Left lung (tissue), 10 donors: Measurements from ENCODE around the gene RNF167. TPM values are rescaled to one million over a fixed set of nuclear protein-coding genes. Genes with fewer than 3 reads are reported as not detected.

Experiments
- ATAC-seq: fragments of 200-7000 bp; cut with Tn5 transposase; one replicate; pipeline ENCODE4 v1.9.1; 2020; ENCODE audit warnings: moderate library complexity
- DNase-seq, 4 donors: peaks; one replicate each; pipeline ENCODE4 v3.0.0-alpha.2; 2013 to 2020
- H3K27ac ChIP-seq, 2 donors: fragments of 200-600 bp; sonication (generic) in 1 of 2; one replicate each; pipeline versions ENCODE4 v1.5.0 to v1.8.0; 2020 to 2021
- H3K27me3 ChIP-seq, 2 donors: fragments of 200-600 bp; sonication (generic) in 1 of 2; one replicate each; pipeline versions ENCODE4 v1.5.0 to v1.8.0; 2020 to 2021
- H3K36me3 ChIP-seq, 2 donors: fragments of 200-600 bp; sonication (generic) in 1 of 2; one replicate each; pipeline versions ENCODE4 v1.5.0 to v1.8.0; 2020 to 2021
- H3K4me1 ChIP-seq, 2 donors: fragments of 200-600 bp; one replicate each; pipeline ENCODE4 v1.8.0; 2021
- H3K4me3 ChIP-seq, 2 donors: fragments of 200-600 bp; sonication (generic) in 1 of 2; one replicate each; pipeline versions ENCODE4 v1.5.0 to v1.8.0; 2020 to 2021; ENCODE audit warnings: mild to moderate bottlenecking in 1 of 2
- H3K9me3 ChIP-seq, 2 donors: fragments of 200-600 bp; sonication (generic) in 1 of 2; one replicate each; pipeline versions ENCODE4 v1.5.0 to v1.8.0; 2020 to 2021
- intact Hi-C, 2 donors: fragments of 100-400 bp; cut with DNase I; formaldehyde crosslinking; loops; one replicate each; pipeline versions ENCODE4 v1.11.2 to v1.14.2; 2022
- polyA plus RNA-seq, 6 donors: library from polyadenylated mRNA; unstranded; fragments of 120-200 nt; gene quantifications; one replicate each; pipeline ENCODE4 v1.2.1, GENCODE V29; 2013; ENCODE audit not compliant: insufficient read length in 6 of 6
- total RNA-seq, 2 donors: library from RNA; stranded (reverse); fragmentation: NEBNext Ultra II Directional; extraction: Animal tissue kit (Norgen Biotek cat#: 25700); gene quantifications; one replicate each; pipeline ENCODE4 v1.2.1, GENCODE V29; 2021
- TF ChIP-seq, protein P1 (sequence below), 2 donors: fragments of 200-600 bp; sonication (generic) in 1 of 2; IDR thresholded peaks; one replicate each; pipeline versions ENCODE4 v1.5.0 to v1.8.0; 2021; ENCODE audit warnings: antibody characterized with exemption in 2 of 2
- donor health status: DM: no; HTN: yes; CAD: no.
- donor health status: DM: no; HTN: no; CAD: no.

Gene RNF167
- total and polyA plus RNA-seq, 8 donors: 101 to 126 (median 117) TPM

DNA sequence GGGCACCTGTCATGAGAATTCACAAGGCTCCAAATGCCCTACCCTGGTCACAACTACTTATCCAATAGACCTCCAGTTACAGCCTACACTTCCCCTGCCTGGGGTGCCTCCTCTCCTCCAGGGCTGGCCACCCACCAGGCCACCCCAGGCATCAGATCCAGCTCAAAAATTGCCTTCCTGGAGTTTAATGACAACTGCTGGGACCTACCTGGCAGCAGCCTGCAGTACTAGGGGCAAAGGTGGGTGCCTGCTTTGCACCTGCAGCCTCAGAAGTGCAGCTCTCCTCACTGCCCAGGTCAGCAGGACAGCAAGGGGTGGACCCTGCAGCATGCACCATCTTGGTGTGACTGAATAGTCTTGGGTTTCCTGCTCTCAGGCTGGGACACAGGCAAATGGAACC, 4.4 kb upstream of the RNF167 start:
- peaks cover 17 to 23% of the 10 kb centered on the region in 2 donors for H3K4me1 ChIP-seq

DNA sequence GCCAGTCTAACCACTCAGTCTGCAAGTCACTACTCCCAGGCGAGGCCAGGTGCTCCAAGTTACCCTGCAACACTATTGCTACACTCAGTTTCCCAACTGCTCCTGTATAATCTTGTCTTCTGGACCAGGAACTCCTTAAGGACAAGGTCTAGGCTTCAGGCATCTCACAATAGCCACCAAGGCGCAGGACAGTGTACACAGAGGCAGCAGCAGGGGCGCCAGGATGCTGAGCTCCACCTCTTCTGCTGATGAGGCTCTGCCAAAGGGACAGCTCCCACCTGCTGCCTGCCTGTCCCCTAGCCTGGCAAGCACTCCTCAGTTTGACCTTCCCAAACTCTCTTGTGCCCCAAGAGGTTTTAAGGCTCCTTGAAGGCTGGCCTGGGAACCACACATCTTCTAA, 3.6 kb upstream of the RNF167 start:
- ATAC-seq: no peak
- H3K4me1 ChIP-seq: peaks cover 22 to 31% of the 10 kb centered on the region in 2 donors
- no peaks in the 10 kb centered on the region for H3K27me3 ChIP-seq
- no peak overlapping the region for H3K27ac ChIP-seq
- H3K36me3 ChIP-seq: peaks cover 0 to 26% of the 10 kb centered on the region in 2 donors
- H3K9me3 ChIP-seq: no peaks in the 10 kb centered on the region
- TF ChIP-seq, protein P1, sequence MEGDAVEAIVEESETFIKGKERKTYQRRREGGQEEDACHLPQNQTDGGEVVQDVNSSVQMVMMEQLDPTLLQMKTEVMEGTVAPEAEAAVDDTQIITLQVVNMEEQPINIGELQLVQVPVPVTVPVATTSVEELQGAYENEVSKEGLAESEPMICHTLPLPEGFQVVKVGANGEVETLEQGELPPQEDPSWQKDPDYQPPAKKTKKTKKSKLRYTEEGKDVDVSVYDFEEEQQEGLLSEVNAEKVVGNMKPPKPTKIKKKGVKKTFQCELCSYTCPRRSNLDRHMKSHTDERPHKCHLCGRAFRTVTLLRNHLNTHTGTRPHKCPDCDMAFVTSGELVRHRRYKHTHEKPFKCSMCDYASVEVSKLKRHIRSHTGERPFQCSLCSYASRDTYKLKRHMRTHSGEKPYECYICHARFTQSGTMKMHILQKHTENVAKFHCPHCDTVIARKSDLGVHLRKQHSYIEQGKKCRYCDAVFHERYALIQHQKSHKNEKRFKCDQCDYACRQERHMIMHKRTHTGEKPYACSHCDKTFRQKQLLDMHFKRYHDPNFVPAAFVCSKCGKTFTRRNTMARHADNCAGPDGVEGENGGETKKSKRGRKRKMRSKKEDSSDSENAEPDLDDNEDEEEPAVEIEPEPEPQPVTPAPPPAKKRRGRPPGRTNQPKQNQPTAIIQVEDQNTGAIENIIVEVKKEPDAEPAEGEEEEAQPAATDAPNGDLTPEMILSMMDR (IDR thresholded peaks at IDR 0.05): no peak
- DNase-seq: peak in 1 of 4 donors; percentile 51
- intact Hi-C loops: no loop called here
- no peak overlapping the region for H3K4me3 ChIP-seq

More for the DNA sequence above, 4.4 kb upstream of the RNF167 start:
- Histone ChIP-seq H3K27me3 (no peaks in the 10 kb centered on the region), H3K27ac (no peak overlapping the region), H3K9me3 (no peaks in the 10 kb centered on the region), H3K4me3 (no peak overlapping the region), H3K36me3 (peaks cover 0 to 26% of the 10 kb centered on the region in 2 donors)
- DNase-seq (peak in 1 of 4 donors; percentile 13), ATAC-seq (no peak)
- intact Hi-C loops: no loop called here
- TF ChIP-seq, protein P1 (IDR thresholded peaks at IDR 0.05): no peak

DNA sequence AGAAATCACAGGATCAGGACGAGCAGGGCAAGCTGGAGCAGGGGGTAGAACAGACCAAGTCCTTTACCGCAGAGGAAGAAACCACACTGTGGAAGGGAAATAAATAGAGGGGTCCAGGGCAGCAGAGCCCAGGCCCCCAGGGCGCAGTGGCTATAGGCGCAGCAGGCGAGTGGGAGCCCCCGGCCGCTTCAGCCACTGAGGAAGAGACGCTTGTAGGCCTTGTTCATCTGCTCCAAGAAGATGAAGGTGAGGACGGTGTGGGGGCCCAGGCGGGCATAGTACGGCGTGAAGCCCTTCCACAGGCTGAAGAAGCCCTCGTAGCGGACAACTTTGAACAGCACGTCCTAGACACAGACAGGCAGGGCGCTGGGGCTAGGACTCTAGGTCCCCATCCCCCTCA, 2.5 kb upstream of the RNF167 start:
- Histone ChIP-seq H3K27me3 (no peaks in the 10 kb centered on the region), H3K9me3 (no peaks in the 10 kb centered on the region), H3K4me1 (peaks cover 25 to 42% of the 10 kb centered on the region in 2 donors), H3K27ac (no peak overlapping the region), H3K4me3 (no peak overlapping the region), H3K36me3 (peaks cover 0 to 31% of the 10 kb centered on the region in 2 donors)
- intact Hi-C loops: no loop called here
- no peak for ATAC-seq
- DNase-seq: no peak
- TF ChIP-seq, protein P1 (IDR thresholded peaks at IDR 0.05): no peak

DNA sequence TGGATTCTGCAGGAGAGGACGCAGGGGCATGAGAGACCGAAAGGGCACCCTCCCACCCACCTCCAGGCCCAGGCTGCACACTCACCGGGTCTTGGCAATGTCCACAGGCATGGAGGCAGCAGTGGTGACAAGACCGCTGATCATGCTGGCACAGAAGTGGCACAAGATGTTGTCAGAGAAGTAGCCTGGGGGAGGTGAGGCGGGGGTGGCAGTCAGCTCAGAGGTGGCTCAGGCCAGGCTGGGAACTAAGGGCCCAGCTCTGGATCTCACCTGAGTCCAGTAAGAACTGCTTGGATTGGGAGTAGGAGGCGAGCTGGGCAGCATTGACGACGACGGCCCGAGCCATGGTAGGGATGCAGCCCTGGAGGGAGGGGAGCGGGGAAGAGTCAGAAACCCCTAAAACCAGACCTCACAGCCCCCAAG, 2.0 kb upstream of the RNF167 start:
- Histone ChIP-seq H3K9me3 (no peaks in the 10 kb centered on the region), H3K27me3 (no peaks in the 10 kb centered on the region), H3K36me3 (peaks cover 0 to 36% of the 10 kb centered on the region in 2 donors), H3K4me1 (peaks cover 25 to 48% of the 10 kb centered on the region in 2 donors), H3K4me3 (no peak overlapping the region), H3K27ac (no peak overlapping the region)
- peak in 1 of 4 donors; percentile 56 for DNase-seq
- no peak for ATAC-seq
- intact Hi-C loops: no loop called here
- TF ChIP-seq, protein P1 (IDR thresholded peaks at IDR 0.05): no peak

DNA sequence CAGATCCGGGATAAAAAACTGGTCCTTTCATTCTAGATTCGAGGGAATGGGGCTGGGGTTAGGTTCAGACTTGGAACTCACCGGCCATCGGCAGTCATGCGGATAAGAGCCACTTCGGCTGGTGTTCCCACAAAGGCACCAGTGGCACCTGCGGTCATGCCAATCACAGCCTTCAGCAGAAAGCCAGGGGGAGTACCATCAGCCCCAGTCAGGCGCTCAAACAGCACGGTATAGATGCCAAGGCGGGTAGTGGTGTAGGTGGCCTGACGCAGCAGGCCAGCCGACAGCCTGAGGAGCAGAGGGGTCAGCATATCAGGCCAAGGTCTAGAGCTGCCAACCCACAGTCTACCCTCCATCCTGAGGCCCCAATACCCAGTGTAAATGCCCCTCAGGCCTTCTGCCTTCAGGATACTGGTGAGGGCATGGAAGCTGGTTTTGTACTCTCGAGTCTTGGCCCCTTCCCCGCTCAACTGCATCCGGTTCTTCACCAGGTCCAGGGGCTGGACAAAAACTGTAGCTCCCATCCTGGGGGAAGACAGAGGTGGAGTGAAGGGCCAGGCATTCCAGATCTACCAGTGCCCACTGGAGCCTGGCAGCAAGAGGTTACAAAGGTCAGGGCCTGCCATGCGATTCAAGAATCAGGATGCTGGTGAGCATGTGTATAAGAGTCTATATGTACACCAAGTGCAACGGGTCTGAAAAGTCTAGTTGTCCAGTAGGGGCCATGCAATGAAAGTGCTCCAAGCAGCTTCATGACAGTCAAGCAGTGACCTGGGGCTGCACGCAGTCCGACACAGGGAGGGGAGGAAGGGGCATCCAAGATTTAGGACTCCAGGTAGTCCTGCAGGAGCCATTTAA, 1.2 kb upstream of the RNF167 start:
- H3K9me3 ChIP-seq: no peaks in the 10 kb centered on the region
- intact Hi-C loops: no loop called here
- TF ChIP-seq, protein P1 (IDR thresholded peaks at IDR 0.05): no peak
- H3K27ac ChIP-seq: peak overlapping the region; percentile 96 to 97
- no peaks in the 10 kb centered on the region for H3K27me3 ChIP-seq
- DNase-seq: peak in 1 of 4 donors; percentile 53
- peak overlapping the region; percentile 77 to 93 for H3K4me3 ChIP-seq
- peaks cover 0 to 44% of the 10 kb centered on the region in 2 donors for H3K36me3 ChIP-seq
- no peak for ATAC-seq
- H3K4me1 ChIP-seq: peaks cover 24 to 55% of the 10 kb centered on the region in 2 donors
